ENCODE measurements around the gene RNF149. TPM values are rescaled to one million over a fixed set of nuclear protein-coding genes. Genes with fewer than 3 reads are reported as not detected.

RNF149 gene
- total and polyA plus RNA-seq, 9 of the 15 experiments (the other 6 are each of a cell fraction or from before 2014, with no cell fraction given): 9.0 to 31.5 (median 22.8) TPM

DNA sequence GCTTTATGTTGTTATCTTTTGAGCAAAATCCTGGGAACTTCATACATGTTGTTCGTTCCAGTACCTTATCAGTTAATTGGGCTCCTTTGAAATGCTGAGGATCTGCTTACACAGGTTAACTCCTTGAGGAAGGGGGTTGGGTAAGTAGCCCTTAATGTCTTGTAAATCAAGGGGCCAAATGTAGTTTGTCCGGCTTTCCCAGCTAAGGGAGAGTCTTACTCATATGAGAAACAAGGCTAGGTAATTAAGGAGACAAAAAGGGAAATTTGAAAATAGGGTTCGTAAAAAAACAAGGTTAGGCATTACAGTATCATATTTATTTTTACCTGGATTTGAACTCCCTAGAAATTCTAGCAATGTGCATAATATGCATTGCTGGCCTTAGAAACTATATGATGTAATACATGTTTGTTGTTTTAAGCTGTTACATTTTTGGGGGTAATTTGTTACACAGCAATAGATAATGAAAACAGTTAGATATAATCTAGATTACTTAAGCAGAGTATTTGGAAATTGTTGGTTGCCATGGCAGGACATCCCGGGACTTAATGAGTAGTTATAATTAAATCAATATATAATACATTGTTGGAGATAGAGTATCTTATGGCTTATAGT, 30.9 kb upstream of the RNF149 start:
- intact Hi-C loops (cut with micrococcal nuclease): no loop called here
- Histone ChIP-seq H3K4me2 (ENCODE audit: insufficient read depth, low read length) (no peak overlapping the region), H3K36me3 (ENCODE audit: control insufficient read depth, insufficient read depth, low read length) (no peaks in the 10 kb centered on the region), H3K4me1 (replicated peaks in 1 of 2; ENCODE audit: control insufficient read depth in 2 of 2, insufficient read depth in 2 of 2, low read length in 2 of 2) (peaks cover 0 to 4% of the 10 kb centered on the region in 2 experiments; a peak in 2 of 5 replicates), H3K4me3 (no peak overlapping the region), H2AFZ (ENCODE audit: low read depth, low read length) (no peak overlapping the region), H4K20me1 (replicated peaks; ENCODE audit: control insufficient read depth, insufficient read depth, low read length) (no peaks in the 10 kb centered on the region), H3K9ac (ENCODE audit: insufficient read depth in 1 of 2, low read depth in 2 of 2, low read length in 2 of 2) (no peak overlapping the region), H3K9me3 (replicated peaks; ENCODE audit: control insufficient read depth, insufficient read depth, low read depth, low read length) (no peaks in the 10 kb centered on the region), H3K27ac (ENCODE audit: extremely low read depth, low read depth, low read length) (no peak overlapping the region), H3K27me3 (ENCODE audit: control insufficient read depth in 2 of 2, insufficient read depth in 2 of 2, low read length in 2 of 2) (peaks cover 5 to 30% of the 10 kb centered on the region in 2 experiments; a peak in 2 of 5 replicates), H3K79me2 (ENCODE audit: control insufficient read depth, insufficient read depth, low read length) (no peaks in the 10 kb centered on the region), H3K9me1 (ENCODE audit: control insufficient read depth, insufficient read depth, low read length) (no peaks in the 10 kb centered on the region)
- ATAC-seq (no peak), FAIRE-seq (no peak), DNase-seq (ENCODE audit: extremely low read depth in 1 of 4, low spot score in 3 of 4) (no peak)
- POLR2A ChIA-PET: interaction anchor here (0.8 kb wide), 1 partner anchor 11 kb away, joined by 4 read pairs; no protein-coding TSS in a partner anchor
- CTCF ChIA-PET (ENCODE audit: low intra/inter-chr PET ratio): no interaction called here
- 11% methylated on average over 4 of the region's 4 CpGs for WGBS (ENCODE audit: insufficient coverage, low coverage, missing lambda C conversion rate)
- no TSS peak for BruUV-seq (replicated peaks)
- in situ Hi-C loops (cut with MboI): loop anchor here (10.0 kb wide), 1 partner anchor 305 kb away; no protein-coding TSS in a partner anchor
- TF ChIP-seq ZNF408 (CRISPR knock-in tag; IDR thresholded peaks at IDR 0.05; ENCODE audit: low read depth) (no peak), NFE2L1 (tag; IDR thresholded peaks at IDR 0.05; ENCODE audit: borderline replicate concordance, low read depth) (no peak), CEBPB (tag; IDR thresholded peaks at IDR 0.05) (0 out of 2 replicates have a peak, but pooled peaks have one; percentile 24), SMAD4 (CRISPR knock-in tag; conservative IDR thresholded peaks at IDR 0.05) (no peak), PHF20 (IDR thresholded peaks at IDR 0.05; ENCODE audit: partially characterized antibody) (no peak), ZNF140 (CRISPR knock-in tag; IDR thresholded peaks at IDR 0.05) (no peak), KLF10 (CRISPR knock-in tag; IDR thresholded peaks at IDR 0.05) (no peak), STAG1 (CRISPR knock-in tag; IDR thresholded peaks at IDR 0.05; ENCODE audit: borderline replicate concordance) (no peak), ZKSCAN1 (IDR thresholded peaks at IDR 0.05; ENCODE audit: low read depth, low read length) (no peak), SIN3A (IDR thresholded peaks at IDR 0.05; ENCODE audit: borderline replicate concordance in 2 of 2, control insufficient read depth in 1 of 2, low read depth in 2 of 2, low read length in 2 of 2) (no peak), KLF13 (tag; IDR thresholded peaks at IDR 0.05; ENCODE audit: borderline replicate concordance, low read depth) (no peak), MED1 (CRISPR knock-in tag; IDR thresholded peaks at IDR 0.05; ENCODE audit: borderline replicate concordance) (no peak), XRCC4 (IDR thresholded peaks at IDR 0.05; ENCODE audit: extremely low read depth, insufficient read depth, insufficient read length) (no peak), CBFB (CRISPR knock-in tag; IDR thresholded peaks at IDR 0.05) (no peak), CEBPG (CRISPR knock-in tag; IDR thresholded peaks at IDR 0.05) (no peak), CEBPG (tag; conservative IDR thresholded peaks at IDR 0.05 in 1 of 2, IDR thresholded peaks at IDR 0.05 in 1 of 2) (0 out of 4 replicates have a peak, but pooled peaks of 1 of the 2 experiments have one; percentile 12)
- TF ChIP-seq, protein P1, sequence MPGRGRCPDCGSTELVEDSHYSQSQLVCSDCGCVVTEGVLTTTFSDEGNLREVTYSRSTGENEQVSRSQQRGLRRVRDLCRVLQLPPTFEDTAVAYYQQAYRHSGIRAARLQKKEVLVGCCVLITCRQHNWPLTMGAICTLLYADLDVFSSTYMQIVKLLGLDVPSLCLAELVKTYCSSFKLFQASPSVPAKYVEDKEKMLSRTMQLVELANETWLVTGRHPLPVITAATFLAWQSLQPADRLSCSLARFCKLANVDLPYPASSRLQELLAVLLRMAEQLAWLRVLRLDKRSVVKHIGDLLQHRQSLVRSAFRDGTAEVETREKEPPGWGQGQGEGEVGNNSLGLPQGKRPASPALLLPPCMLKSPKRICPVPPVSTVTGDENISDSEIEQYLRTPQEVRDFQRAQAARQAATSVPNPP (IDR thresholded peaks at IDR 0.05; ENCODE audit: borderline replicate concordance, insufficient read depth, insufficient read length): no peak
- TF ChIP-seq, protein P2, sequence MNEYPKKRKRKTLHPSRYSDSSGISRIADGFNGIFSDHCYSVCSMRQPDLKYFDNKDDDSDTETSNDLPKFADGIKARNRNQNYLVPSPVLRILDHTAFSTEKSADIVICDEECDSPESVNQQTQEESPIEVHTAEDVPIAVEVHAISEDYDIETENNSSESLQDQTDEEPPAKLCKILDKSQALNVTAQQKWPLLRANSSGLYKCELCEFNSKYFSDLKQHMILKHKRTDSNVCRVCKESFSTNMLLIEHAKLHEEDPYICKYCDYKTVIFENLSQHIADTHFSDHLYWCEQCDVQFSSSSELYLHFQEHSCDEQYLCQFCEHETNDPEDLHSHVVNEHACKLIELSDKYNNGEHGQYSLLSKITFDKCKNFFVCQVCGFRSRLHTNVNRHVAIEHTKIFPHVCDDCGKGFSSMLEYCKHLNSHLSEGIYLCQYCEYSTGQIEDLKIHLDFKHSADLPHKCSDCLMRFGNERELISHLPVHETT (CRISPR knock-in tag; conservative IDR thresholded peaks at IDR 0.05 in 1 of 2, IDR thresholded peaks at IDR 0.05 in 1 of 2): no peak
- TF ChIP-seq, protein P3, sequence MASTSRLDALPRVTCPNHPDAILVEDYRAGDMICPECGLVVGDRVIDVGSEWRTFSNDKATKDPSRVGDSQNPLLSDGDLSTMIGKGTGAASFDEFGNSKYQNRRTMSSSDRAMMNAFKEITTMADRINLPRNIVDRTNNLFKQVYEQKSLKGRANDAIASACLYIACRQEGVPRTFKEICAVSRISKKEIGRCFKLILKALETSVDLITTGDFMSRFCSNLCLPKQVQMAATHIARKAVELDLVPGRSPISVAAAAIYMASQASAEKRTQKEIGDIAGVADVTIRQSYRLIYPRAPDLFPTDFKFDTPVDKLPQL (IDR thresholded peaks at IDR 0.05; ENCODE audit: extremely low read depth, insufficient read length): no peak
